ENCODE data around the gene PTPRS. TPM values are rescaled to one million over a fixed set of nuclear protein-coding genes. Genes with fewer than 3 reads are reported as not detected.

Gene PTPRS
- total and polyA plus RNA-seq, 9 of the 15 experiments (the other 6 are each of a cell fraction or from before 2014, with no cell fraction given) = 1.1 to 49.4 (median 14.1) TPM

DNA sequence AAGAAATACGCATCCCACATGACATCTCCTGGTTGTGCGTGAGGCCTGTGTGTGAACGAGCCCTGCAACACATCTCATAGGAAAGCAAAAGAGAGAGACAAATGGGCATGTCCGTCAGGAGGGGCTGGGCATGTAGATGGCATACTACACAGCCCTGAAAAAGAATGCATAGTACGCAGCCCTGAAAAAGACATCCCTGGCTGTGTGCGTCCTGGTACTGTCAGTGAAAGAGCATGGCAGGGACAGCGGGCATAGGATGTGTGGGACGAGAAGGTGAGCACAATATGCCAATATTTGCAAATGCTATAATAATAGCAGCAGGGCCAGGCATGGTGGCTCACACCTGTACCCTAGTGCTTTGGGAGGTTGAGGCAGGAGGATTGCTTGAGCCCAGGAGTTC lies 28.6 kb downstream of the PTPRS start (continued):
- TF ChIP-seq, protein P1, sequence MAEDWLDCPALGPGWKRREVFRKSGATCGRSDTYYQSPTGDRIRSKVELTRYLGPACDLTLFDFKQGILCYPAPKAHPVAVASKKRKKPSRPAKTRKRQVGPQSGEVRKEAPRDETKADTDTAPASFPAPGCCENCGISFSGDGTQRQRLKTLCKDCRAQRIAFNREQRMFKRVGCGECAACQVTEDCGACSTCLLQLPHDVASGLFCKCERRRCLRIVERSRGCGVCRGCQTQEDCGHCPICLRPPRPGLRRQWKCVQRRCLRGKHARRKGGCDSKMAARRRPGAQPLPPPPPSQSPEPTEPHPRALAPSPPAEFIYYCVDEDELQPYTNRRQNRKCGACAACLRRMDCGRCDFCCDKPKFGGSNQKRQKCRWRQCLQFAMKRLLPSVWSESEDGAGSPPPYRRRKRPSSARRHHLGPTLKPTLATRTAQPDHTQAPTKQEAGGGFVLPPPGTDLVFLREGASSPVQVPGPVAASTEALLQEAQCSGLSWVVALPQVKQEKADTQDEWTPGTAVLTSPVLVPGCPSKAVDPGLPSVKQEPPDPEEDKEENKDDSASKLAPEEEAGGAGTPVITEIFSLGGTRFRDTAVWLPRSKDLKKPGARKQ (CRISPR knock-in tag; IDR thresholded peaks at IDR 0.05) = no peak
- TF ChIP-seq SP1 (CRISPR knock-in tag; IDR thresholded peaks at IDR 0.05) (0 out of 2 replicates have a peak, but pooled peaks have one; percentile 19), ELF1 (tag; IDR thresholded peaks at IDR 0.05) (no peak), LARP7 (IDR thresholded peaks at IDR 0.05) (no peak), CTBP1 (IDR thresholded peaks at IDR 0.05; ENCODE audit: borderline replicate concordance) (no peak)

GRCh38 chr19:5309438-5310204 lies 31.0 kb downstream of the PTPRS start:
- no peaks in the 10 kb centered on the region for H3K9me3 ChIP-seq (replicated peaks; ENCODE audit: control insufficient read depth, insufficient read depth, low read depth, low read length)
- no peaks in the 10 kb centered on the region for H3K36me3 ChIP-seq (ENCODE audit: control insufficient read depth, insufficient read depth, low read length)
- H3K79me2 ChIP-seq (ENCODE audit: control insufficient read depth, insufficient read depth, low read length) = no peaks in the 10 kb centered on the region
- no peaks in the 10 kb centered on the region for H3K9me1 ChIP-seq (ENCODE audit: control insufficient read depth, insufficient read depth, low read length)
- peaks cover 8% of the 10 kb centered on the region for H4K20me1 ChIP-seq (replicated peaks; ENCODE audit: control insufficient read depth, insufficient read depth, low read length)
- no peak overlapping the region for H2AFZ ChIP-seq (ENCODE audit: low read depth, low read length)
- in situ Hi-C loops (cut with MboI) = no loop called here
- H3K4me3 ChIP-seq = no peak overlapping the region
- ATAC-seq (peak; percentile 44), DNase-seq (ENCODE audit: extremely low read depth in 1 of 4, low spot score in 3 of 4) (peak in 1 of 4 experiments; percentile 31), FAIRE-seq (no peak)
- H3K9ac ChIP-seq (ENCODE audit: insufficient read depth in 1 of 2, low read depth in 2 of 2, low read length in 2 of 2) = no peak overlapping the region; a peak in 1 of 4 replicates
- POLR2A ChIA-PET = interaction anchor here (0.5 to 1.5 kb wide), 9 partner anchors 9 to 766 kb away, joined by 3 to 11 read pairs (median 3); no protein-coding TSS in a partner anchor
- 20% methylated on average over 16 of the region's 17 CpGs for WGBS (ENCODE audit: insufficient coverage, low coverage, missing lambda C conversion rate)
- no TSS peak for BruUV-seq (replicated peaks)
- H3K4me1 ChIP-seq (replicated peaks in 1 of 2; ENCODE audit: control insufficient read depth in 2 of 2, insufficient read depth in 2 of 2, low read length in 2 of 2) = peaks cover 3 to 9% of the 10 kb centered on the region in 2 experiments; a peak in 3 of 5 replicates
- no peaks in the 10 kb centered on the region; a peak in 1 of 5 replicates for H3K27me3 ChIP-seq (ENCODE audit: control insufficient read depth in 2 of 2, insufficient read depth in 2 of 2, low read length in 2 of 2)
- CTCF ChIA-PET (ENCODE audit: low intra/inter-chr PET ratio) = no interaction called here
- no peak overlapping the region for H3K4me2 ChIP-seq (ENCODE audit: insufficient read depth, low read length)
- no peak overlapping the region for H3K27ac ChIP-seq (ENCODE audit: extremely low read depth, low read depth, low read length)
- intact Hi-C loops (cut with micrococcal nuclease) = no loop called here
- TF ChIP-seq NONO (IDR thresholded peaks at IDR 0.05; ENCODE audit: low read depth in 2 of 2, low read length in 1 of 2) = peak in 1 of 2 experiments; percentile 36; a peak in 1 of 4 replicates
- no peak for TF ChIP-seq BRF1 (IDR thresholded peaks at IDR 0.05; ENCODE audit: borderline replicate concordance, extremely low read depth, insufficient read length)
- TF ChIP-seq CHD4 (IDR thresholded peaks at IDR 0.05; ENCODE audit: insufficient read depth, insufficient replicate concordance, low read depth, low read length, poor library complexity, severe bottlenecking) = peak; percentile 0
- TF ChIP-seq GABPB1 (CRISPR knock-in tag; IDR thresholded peaks at IDR 0.05) = 0 out of 2 replicates have a peak, but pooled peaks have one; percentile 29
- peak; percentile 58 for TF ChIP-seq RBM25 (IDR thresholded peaks at IDR 0.05; ENCODE audit: low read depth, low read length, severe bottlenecking)
- peak; percentile 29; the same call in 1 of the 2 replicates for TF ChIP-seq NFIC (IDR thresholded peaks at IDR 0.05)
- TF ChIP-seq CAMTA2 (CRISPR knock-in tag; conservative IDR thresholded peaks at IDR 0.05) = no peak
- TF ChIP-seq L3MBTL2 (IDR thresholded peaks at IDR 0.05) = no peak
- 0 out of 2 replicates have a peak, but pooled peaks have one; percentile 14 for TF ChIP-seq ZBTB7A (IDR thresholded peaks at IDR 0.05; ENCODE audit: borderline replicate concordance, control insufficient read depth, low read depth, low read length)
- no peak for TF ChIP-seq FOXK2 (conservative IDR thresholded peaks at IDR 0.05 in 1 of 2, IDR thresholded peaks at IDR 0.05 in 1 of 2; ENCODE audit: low read depth in 2 of 2)
- 0 out of 2 replicates have a peak, but pooled peaks have one; percentile 6 for TF ChIP-seq ZBTB17 (CRISPR knock-in tag; IDR thresholded peaks at IDR 0.05)
- no peak for TF ChIP-seq GABPB2 (CRISPR knock-in tag; conservative IDR thresholded peaks at IDR 0.05)
- TF ChIP-seq BCOR (IDR thresholded peaks at IDR 0.05) = peak; percentile 95
- no peak for TF ChIP-seq RBFOX2 (IDR thresholded peaks at IDR 0.05; ENCODE audit: low read depth, low read length)
- TF ChIP-seq GATAD2B (IDR thresholded peaks at IDR 0.05; ENCODE audit: borderline replicate concordance) = no peak

Data from K562 (cell line).